Activated naive CD4-positive, alpha-beta T cell treated with Interleukin-2 at 50 U/mL for 16 hours (primary cell): ENCODE data around the gene CYP2C18.
"Not testable (repeated sequence)": the region's sequence is repeated elsewhere in the genome, so short reads cannot be mapped to it uniquely, and the experiment has no call there.

Source experiments
- DNase-seq: peaks from one replicate; pipeline ENCODE4 v3.0.0-alpha.2; 2020

The CYP2C18 gene

DNA sequence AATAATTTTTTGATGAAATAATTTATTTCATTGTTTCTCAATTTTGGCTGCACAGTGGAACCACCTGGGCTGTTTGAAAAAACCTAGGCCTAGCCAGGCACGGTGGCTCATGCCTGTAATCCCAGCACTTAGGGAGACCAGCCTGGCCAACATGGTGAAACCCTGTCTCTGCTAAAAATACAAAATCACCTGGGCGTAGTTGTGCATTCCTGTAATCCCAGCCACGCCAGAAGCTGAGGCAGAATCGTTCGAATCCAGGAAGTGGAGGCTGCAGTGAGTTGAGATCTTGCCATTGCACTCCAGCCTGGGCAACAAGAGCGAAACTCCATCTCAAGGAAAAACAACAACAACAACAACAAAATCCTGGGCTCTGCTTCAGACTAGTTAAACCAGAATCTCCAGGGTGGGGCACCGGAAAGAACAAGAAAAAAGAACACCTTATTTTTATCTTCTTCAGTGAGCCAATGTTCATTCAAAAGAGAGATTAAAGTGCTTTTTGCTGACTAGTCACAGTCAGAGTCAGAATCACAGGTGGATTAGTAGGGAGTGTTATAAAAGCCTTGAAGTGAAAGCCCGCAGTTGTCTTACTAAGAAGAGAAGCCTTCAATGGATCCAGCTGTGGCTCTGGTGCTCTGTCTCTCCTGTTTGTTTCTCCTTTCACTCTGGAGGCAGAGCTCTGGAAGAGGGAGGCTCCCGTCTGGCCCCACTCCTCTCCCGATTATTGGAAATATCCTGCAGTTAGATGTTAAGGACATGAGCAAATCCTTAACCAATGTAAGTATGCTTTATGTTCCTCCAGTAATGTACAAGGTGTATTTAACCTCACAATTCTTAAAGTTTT is at the start of gene CYP2C18:
CYP2C18 (plus strand) TSS at position 516 of the 841 bp plus-strand sequence; CDS start at position 607, 91 bp downstream.
- DNase-seq = no peak

DNA sequence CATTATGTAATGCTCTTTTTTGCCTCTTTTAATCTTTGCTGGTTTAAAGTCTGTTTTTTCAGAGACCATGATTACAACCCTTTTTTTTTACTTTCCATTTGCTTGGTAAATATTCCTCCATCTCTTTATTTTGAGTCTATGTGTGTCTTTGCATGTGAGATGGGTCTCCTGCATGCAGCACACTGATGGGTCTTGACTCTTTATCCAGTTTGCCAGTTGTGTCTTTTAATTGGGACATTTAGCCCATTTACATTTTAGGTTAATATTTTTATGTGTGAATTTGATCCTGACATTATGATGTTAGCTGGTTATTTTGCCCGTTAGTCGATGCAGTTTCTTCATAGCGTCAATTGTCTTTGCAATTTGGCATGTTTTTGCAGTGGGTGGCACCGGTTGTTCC is 45.4 kb upstream of the CYP2C18 start:
- not testable (repeated sequence) for DNase-seq

GRCh38 chr10:94639902-94640301 is 43.6 kb upstream of the CYP2C18 start:
- no peak for DNase-seq

GRCh38 chr10:94640562-94640961 is 43.0 kb upstream of the CYP2C18 start:
- DNase-seq = no peak

GRCh38 chr10:94641480-94641879 is 42.0 kb upstream of the CYP2C18 start:
- no peak for DNase-seq

- DNase-seq = no peak
Observed at GRCh38 chr10:94644352-94644751, 39.2 kb upstream of the CYP2C18 start.

DNA sequence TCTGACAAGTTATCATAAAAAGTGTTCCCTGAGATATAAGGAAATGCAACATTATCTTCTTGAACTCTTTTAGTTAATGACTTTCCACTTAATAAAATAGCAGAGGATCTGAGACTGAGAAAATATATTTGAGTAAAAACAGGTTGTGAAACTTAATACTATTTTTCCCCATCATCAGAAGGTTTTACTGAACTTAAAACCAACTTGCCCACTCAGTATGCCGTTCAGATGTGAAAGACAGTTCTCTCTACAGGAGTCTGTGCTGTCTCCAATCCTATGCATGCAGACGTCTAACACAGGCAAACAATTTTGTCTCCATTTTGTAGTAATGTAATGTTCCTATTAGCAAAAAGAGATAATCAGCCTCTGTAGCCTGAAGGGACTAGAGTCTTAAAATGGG is 38.2 kb upstream of the CYP2C18 start:
- no peak for DNase-seq

DNA sequence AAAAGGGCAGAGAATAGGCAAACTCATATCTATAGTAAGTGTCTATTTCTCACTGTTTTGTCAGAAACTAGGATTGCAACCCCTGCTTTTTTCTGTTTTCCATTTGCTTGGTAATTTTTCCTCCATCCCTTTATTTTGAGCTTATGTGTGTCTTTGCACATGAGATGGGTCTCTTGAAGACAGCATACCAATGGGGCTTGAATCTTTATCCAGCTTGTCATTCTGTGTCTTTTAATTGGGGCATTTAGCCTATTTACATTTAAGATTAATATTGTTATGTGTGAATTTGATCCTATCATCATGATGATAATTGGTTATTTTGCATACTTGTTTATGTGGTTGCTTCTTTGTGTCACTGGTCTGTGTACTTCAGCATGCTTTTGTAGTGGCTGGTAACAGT is 28.3 kb upstream of the CYP2C18 start:
- not testable (repeated sequence) for DNase-seq

- DNase-seq = not testable (repeated sequence)
Observed at GRCh38 chr10:94663061-94663460, 20.5 kb upstream of the CYP2C18 start.

DNA sequence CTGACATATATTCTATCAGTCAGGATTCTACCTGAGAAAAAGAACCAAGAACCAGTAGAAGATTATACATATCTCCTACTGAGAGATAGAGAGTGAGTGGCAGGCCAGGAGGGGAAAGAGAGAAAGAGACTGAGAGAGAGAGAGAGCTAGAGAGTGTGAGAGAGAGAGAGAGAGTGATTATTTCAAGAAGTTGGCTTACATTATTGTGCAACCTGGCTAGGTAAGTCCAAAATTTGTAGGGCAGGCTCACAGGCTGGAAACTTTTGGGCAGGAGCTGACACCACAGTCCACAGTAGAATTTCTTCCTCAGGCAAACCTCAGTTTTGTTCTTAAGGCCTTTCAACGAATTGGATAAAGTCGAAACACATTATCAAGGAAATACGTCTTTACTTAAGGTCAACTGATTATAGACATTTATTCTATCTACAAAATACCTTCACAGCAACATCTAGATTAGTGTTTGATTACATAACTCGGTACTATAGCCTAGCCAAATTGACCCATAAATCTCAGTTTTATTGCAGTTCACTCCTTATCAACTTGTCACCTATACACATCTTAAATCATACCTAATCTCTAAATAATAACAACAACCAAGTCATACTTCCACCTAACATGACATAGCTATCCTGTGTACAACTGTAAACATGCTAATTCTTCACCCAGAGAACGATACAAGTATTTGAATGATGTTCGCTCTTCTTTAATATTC is 17.0 kb upstream of the CYP2C18 start:
- DNase-seq = no peak

- DNase-seq = no peak
Observed at GRCh38 chr10:94673614-94674321, 9.8 kb upstream of the CYP2C18 start.

DNA sequence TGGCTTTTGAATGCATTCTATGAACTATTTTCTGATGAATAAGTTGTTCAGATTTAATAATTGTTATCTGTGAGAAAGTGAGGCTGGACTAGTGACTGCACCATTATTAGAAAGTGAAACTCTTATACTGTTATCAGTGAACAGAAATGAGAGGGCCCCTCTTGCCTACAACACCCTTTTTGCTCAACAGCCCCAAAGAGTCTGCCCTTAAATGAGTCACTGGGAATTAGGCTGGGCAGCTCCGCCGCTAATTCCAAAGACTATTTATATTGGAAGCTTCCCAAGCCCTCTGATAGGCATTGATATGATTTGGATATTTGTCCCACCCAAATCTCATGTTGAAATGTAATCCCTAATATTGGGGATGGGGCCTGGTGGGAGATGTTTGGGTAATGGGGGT is 7.0 kb upstream of the CYP2C18 start:
- no peak for DNase-seq

GRCh38 chr10:94677691-94678090 is 5.8 kb upstream of the CYP2C18 start:
- no peak for DNase-seq

- no peak for DNase-seq
Observed at GRCh38 chr10:94678475-94678874, 5.1 kb upstream of the CYP2C18 start.

DNA sequence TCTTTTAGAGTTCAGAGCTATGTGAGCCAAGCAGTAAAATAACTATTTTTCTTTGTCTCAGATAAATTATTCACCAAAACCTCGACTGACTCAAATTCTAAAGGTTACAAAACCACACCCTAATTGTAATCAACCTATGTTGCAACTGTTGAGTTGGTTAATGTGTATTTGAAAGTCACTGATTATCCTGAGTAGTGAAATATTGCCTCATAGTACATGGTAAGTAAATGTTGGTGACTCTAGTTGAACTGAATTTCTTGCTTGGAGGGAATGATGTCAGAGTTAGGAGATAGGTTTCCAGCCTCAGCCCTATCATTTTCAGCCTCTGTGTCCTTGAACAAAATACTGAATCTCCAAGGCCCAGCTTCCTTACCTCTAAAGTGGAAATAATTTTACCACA is 3.0 kb upstream of the CYP2C18 start:
- no peak for DNase-seq

DNA sequence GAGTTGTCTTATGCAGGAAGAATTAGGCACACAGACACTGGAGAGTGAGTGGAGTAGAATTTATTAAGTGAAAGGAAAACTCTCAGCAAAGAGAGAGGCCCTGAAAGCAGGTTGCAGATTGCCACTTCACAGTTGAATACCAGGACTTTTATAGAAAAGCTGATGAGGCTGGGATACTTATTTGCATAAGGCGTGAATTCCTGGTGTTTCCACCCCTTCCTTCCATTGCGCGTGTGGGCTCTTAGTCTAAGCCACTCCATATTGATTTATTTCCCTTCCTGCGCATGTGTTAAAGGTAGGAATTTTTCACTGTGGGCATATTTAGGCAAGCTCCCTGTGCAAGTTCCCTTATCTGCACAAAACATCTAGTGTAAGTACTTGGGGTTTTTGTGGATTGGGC is 893 bp upstream of the CYP2C18 start:
- not testable (repeated sequence) for DNase-seq

DNA sequence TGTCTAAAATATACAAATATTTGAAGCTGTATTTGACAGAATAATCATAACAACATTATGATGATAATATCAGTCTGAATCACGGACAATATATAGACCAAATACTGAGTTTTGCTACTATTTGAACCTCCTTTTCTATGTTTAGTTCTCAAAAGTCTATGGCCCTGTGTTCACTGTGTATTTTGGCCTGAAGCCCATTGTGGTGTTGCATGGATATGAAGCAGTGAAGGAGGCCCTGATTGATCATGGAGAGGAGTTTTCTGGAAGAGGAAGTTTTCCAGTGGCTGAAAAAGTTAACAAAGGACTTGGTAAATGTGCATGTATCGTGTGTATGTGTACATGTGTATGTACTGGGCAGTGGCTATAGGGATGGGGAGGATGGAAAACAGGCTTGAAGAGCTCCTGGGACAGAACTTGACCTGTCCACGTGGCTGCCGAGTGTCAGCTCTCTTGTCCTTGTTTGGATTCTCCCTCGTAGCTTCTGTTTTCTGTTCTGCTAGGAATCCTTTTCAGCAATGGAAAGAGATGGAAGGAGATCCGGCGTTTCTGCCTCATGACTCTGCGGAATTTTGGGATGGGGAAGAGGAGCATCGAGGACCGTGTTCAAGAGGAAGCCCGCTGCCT is 4.2 kb downstream of the CYP2C18 start:
- no peak for DNase-seq

- DNase-seq = no peak
Observed at GRCh38 chr10:94706089-94706488, 22.6 kb downstream of the CYP2C18 start.

DNA sequence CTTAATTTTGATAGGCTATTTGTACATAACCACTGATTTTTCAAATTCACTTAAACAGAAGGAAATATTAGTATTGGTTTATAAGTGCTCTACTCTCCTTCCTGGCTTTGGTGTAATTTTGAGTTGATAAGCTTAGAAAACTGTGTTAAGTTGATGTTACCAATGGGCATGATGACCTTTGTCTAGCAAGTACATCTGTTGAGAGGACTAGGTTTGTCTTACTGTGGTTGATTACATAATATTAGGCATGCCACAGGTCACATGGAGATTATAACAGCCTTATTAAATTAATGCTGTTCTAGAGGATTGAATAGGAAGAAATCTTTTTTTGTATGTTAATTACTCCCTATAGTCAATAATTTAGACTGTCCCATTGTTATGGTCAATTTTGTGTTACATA is 27.0 kb downstream of the CYP2C18 start:
- no peak for DNase-seq

GRCh38 chr10:94725871-94726270 is 42.3 kb downstream of the CYP2C18 start:
- no peak for DNase-seq

GRCh38 chr10:94735197-94735596 is 51.7 kb downstream of the CYP2C18 start:
- DNase-seq = no peak

DNA sequence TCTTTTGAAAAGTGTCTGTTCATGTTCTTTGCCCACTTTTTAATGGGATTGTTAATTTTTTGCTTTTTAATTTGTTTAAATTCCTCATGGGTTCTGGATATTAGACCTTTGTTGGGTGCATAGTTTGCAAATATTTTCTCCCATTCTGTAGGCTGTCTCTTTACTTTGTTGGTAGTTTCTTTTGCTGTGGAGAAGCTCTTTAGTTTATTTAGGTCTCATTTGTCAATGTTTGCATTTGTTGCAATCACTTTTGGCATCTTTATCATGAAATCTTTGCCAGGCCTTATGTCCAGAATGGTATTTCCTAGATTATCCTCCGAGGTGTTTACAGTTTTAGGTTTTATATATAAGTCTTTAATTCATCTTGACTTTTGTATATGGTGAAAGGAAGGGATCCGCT is 55.1 kb downstream of the CYP2C18 start:
- no peak for DNase-seq

- no peak for DNase-seq
Observed at GRCh38 chr10:94747137-94747536, 63.6 kb downstream of the CYP2C18 start.
